Cardiac ventricle fibroblast (primary cell): ENCODE data around the gene FLT3LG. TPM values are rescaled to one million over a fixed set of nuclear protein-coding genes. Genes with fewer than 3 reads are reported as not detected.

Source experiments
- total RNA-seq: library from RNA; depleted of rRNA; stranded (reverse); fragments of >200 nt; gene quantifications from 2 replicates; pipeline ENCODE4 v1.2.3, GENCODE V29; 2015

Gene FLT3LG
- total RNA-seq, result 3.9 and 8.8 TPM in 2 replicates

GRCh38 chr19:49473868-49474541, at the start of gene FLT3LG:
FLT3LG (plus strand) TSS chr19:49474215; CDS start chr19:49474640, 425 bp downstream.

GRCh38 chr19:49425178-49425577, 48.8 kb upstream of the FLT3LG start, which contains the start of gene GFY:
GFY (plus strand) TSS chr19:49425388; CDS start chr19:49426431, 1,043 bp downstream.

GRCh38 chr19:49441210-49441959, 32.6 kb upstream of the FLT3LG start, which contains the start of gene SLC17A7:
SLC17A7 (minus strand) TSS chr19:49441527; CDS start chr19:49441379, 148 bp downstream.

GRCh38 chr19:49451430-49452181, 22.4 kb upstream of the FLT3LG start, which contains the start of gene PIH1D1:
PIH1D1 (minus strand) TSS chr19:49451814; CDS start chr19:49451574, 240 bp downstream.

GRCh38 chr19:49453013-49453756, 20.8 kb upstream of the FLT3LG start, which contains the start of gene ALDH16A1:
ALDH16A1 (plus strand) TSS chr19:49453225; CDS start chr19:49453332, 107 bp downstream.

GRCh38 chr19:49487277-49488045, 13.4 kb downstream of the FLT3LG start, which contains the start of gene RPL13A:
RPL13A (plus strand) TSS chr19:49487608; CDS start chr19:49487630, 22 bp downstream.

Other genes with a start within 250 kb of the FLT3LG start
- 0.19 TPM in 1 of 2 replicates, not detected in the other for gene SLC6A16, start 149.0 kb upstream of the FLT3LG start, total RNA-seq
- not detected in 2 replicates for gene CD37, start 138.8 kb upstream of the FLT3LG start, total RNA-seq
- gene TEAD2, start 111.8 kb upstream of the FLT3LG start, total RNA-seq, result 15.7 and 18.6 TPM in 2 replicates
- 0.50 TPM in 1 of 2 replicates, not detected in the other for gene DKKL1, start 110.3 kb upstream of the FLT3LG start, total RNA-seq
- not detected in 2 replicates for gene KASH5, start 86.0 kb upstream of the FLT3LG start, total RNA-seq
- gene PTH2, start 50.8 kb upstream of the FLT3LG start, total RNA-seq, result not detected in 2 replicates
- not detected in 2 replicates for gene GFY, start 48.8 kb upstream of the FLT3LG start, total RNA-seq
- gene SLC17A7, start 32.7 kb upstream of the FLT3LG start, total RNA-seq, result not detected in 2 replicates
- gene PIH1D1, start 22.4 kb upstream of the FLT3LG start, total RNA-seq, result 53.4 and 57.2 TPM in 2 replicates
- gene ALDH16A1, start 21.0 kb upstream of the FLT3LG start, total RNA-seq, result 36.9 and 95.8 TPM in 2 replicates
- gene RPL13A, start 13.4 kb downstream of the FLT3LG start, total RNA-seq, result 2,736 and 3,240 TPM in 2 replicates
- gene RPS11, start 22.2 kb downstream of the FLT3LG start, total RNA-seq, result 5,849 and 6,378 TPM in 2 replicates
- gene FCGRT, start 38.4 kb downstream of the FLT3LG start, total RNA-seq, result 141 and 188 TPM in 2 replicates
- gene RCN3, start 53.8 kb downstream of the FLT3LG start, total RNA-seq, result 300 and 343 TPM in 2 replicates
- gene NOSIP, start 106.3 kb downstream of the FLT3LG start, total RNA-seq, result 48.8 and 54.8 TPM in 2 replicates
- gene PRRG2, start 107.1 kb downstream of the FLT3LG start, total RNA-seq, result 0.29 and 3.6 TPM in 2 replicates
- gene PRR12, start 117.0 kb downstream of the FLT3LG start, total RNA-seq, result 11.5 and 12.4 TPM in 2 replicates
- gene RRAS, start 165.9 kb downstream of the FLT3LG start, total RNA-seq, result 68.3 and 79.6 TPM in 2 replicates
- 34.4 and 36.1 TPM in 2 replicates for gene SCAF1, start 168.0 kb downstream of the FLT3LG start, total RNA-seq
- 32.6 and 65.3 TPM in 2 replicates for gene IRF3, start 191.6 kb downstream of the FLT3LG start, total RNA-seq
- 3.8 and 4.4 TPM in 2 replicates for gene BCL2L12, start 191.7 kb downstream of the FLT3LG start, total RNA-seq
- gene PRMT1, start 203.1 kb downstream of the FLT3LG start, total RNA-seq, result 117 and 145 TPM in 2 replicates
- gene ADM5, start 215.4 kb downstream of the FLT3LG start, total RNA-seq, result not detected in 2 replicates
- 3.7 and 11.4 TPM in 2 replicates for gene CPT1C, start 216.9 kb downstream of the FLT3LG start, total RNA-seq